Measurements from ENCODE around the gene USP46. TPM values are rescaled to one million over a fixed set of nuclear protein-coding genes. Genes with fewer than 3 reads are reported as not detected.

USP46 gene
- total RNA-seq, 2 experiments from 2014 or later = 2.8 TPM

GRCh38 chr4:52554612-52555355 is 104.3 kb downstream of the USP46 start:
- Mint-ChIP-seq H3K27ac (no peak overlapping the region), H3K4me3 (no peak overlapping the region), H3K27me3 (peaks cover 8% of the 10 kb centered on the region), H3K36me3 (ENCODE audit: low read depth) (no peaks in the 10 kb centered on the region), H3K9me3 (no peaks in the 10 kb centered on the region), H3K4me1 (ENCODE audit: low read depth) (no peaks in the 10 kb centered on the region)
- ATAC-seq = no peak
- CTCF ChIA-PET = interaction anchor here (1.9 kb wide), 1 partner anchor 9 kb away, joined by 4 read pairs; no protein-coding TSS in a partner anchor
- TF ChIP-seq CTCF (IDR thresholded peaks at IDR 0.05) = no peak
- intact Hi-C loops (cut with micrococcal nuclease) = no loop called here
- POLR2A ChIA-PET = no interaction called here
- DNase-seq = no peak

DNA sequence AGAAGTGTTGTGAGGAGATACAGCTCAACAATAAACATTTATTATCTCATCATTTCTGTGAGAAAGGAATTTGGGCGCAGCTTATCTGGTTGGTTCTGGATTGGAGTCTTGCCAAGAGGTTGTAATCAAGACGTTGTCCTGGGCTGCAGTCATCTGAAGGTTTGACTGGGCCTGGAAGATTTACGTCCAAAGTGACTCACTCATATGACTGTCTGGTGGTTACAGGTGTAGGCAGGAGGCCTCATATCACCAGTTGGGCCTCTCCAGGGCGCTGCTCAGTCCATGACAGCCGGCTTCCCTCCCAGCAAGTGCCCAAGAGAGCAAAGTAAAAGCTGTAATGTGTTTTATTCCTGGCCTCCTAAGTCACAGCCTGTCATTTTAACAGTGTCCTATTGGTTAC is 106.3 kb downstream of the USP46 start:
- Mint-ChIP-seq H3K27me3 (peaks cover 8% of the 10 kb centered on the region), H3K36me3 (ENCODE audit: low read depth) (no peaks in the 10 kb centered on the region), H3K4me3 (no peak overlapping the region), H3K9me3 (no peaks in the 10 kb centered on the region), H3K27ac (no peak overlapping the region), H3K4me1 (ENCODE audit: low read depth) (no peaks in the 10 kb centered on the region)
- ChIA-PET POLR2A (no interaction called here), CTCF (interaction anchor here (1.1 to 1.5 kb wide), 2 partner anchors 7 to 12 kb away, joined by 3 to 5 read pairs; no protein-coding TSS in a partner anchor)
- intact Hi-C loops (cut with micrococcal nuclease) = no loop called here
- ATAC-seq (no peak), DNase-seq (no peak)
- TF ChIP-seq CTCF (IDR thresholded peaks at IDR 0.05) = no peak

- no peak for TF ChIP-seq CTCF (IDR thresholded peaks at IDR 0.05)
- POLR2A ChIA-PET = interaction anchor here (1.0 kb wide), 1 partner anchor 714 kb away, joined by 3 read pairs; no protein-coding TSS in a partner anchor
- H3K27ac Mint-ChIP-seq = no peak overlapping the region
- no peak overlapping the region for H3K4me3 Mint-ChIP-seq
- no peak for ATAC-seq
- no peaks in the 10 kb centered on the region for H3K4me1 Mint-ChIP-seq (ENCODE audit: low read depth)
- H3K36me3 Mint-ChIP-seq (ENCODE audit: low read depth) = no peaks in the 10 kb centered on the region
- no peaks in the 10 kb centered on the region for H3K9me3 Mint-ChIP-seq
- intact Hi-C loops (cut with micrococcal nuclease) = no loop called here
- CTCF ChIA-PET = no interaction called here
- DNase-seq = no peak
- H3K27me3 Mint-ChIP-seq = peaks cover 7% of the 10 kb centered on the region
Observed at GRCh38 chr4:52551487-52551886, 107.6 kb downstream of the USP46 start.

GRCh38 chr4:52550186-52550585 is 108.9 kb downstream of the USP46 start:
- no peak overlapping the region for H3K4me3 Mint-ChIP-seq
- POLR2A ChIA-PET = no interaction called here
- intact Hi-C loops (cut with micrococcal nuclease) = no loop called here
- no peak overlapping the region for H3K27ac Mint-ChIP-seq
- peaks cover 7% of the 10 kb centered on the region for H3K27me3 Mint-ChIP-seq
- DNase-seq = no peak
- no peak for ATAC-seq
- no peaks in the 10 kb centered on the region for H3K4me1 Mint-ChIP-seq (ENCODE audit: low read depth)
- no peaks in the 10 kb centered on the region for H3K9me3 Mint-ChIP-seq
- CTCF ChIA-PET = interaction anchor here (1.3 kb wide), 1 partner anchor 433 kb away, joined by 4 read pairs; no protein-coding TSS in a partner anchor
- H3K36me3 Mint-ChIP-seq (ENCODE audit: low read depth) = no peaks in the 10 kb centered on the region
- TF ChIP-seq CTCF (IDR thresholded peaks at IDR 0.05) = no peak

GRCh38 chr4:52548818-52549570 is 110.1 kb downstream of the USP46 start:
- H3K27ac Mint-ChIP-seq = no peak overlapping the region
- ATAC-seq = no peak

More at GRCh38 chr4:52548818-52549570, 110.1 kb downstream of the USP46 start:
- no peak for DNase-seq
- no peaks in the 10 kb centered on the region for H3K9me3 Mint-ChIP-seq
- POLR2A ChIA-PET = no interaction called here
- H3K4me1 Mint-ChIP-seq (ENCODE audit: low read depth) = no peaks in the 10 kb centered on the region
- H3K27me3 Mint-ChIP-seq = peaks cover 7% of the 10 kb centered on the region
- TF ChIP-seq CTCF (IDR thresholded peaks at IDR 0.05) = no peak
- no peak overlapping the region for H3K4me3 Mint-ChIP-seq
- H3K36me3 Mint-ChIP-seq (ENCODE audit: low read depth) = no peaks in the 10 kb centered on the region
- intact Hi-C loops (cut with micrococcal nuclease) = loop anchor here (5.0 to 10.0 kb wide), 2 partner anchors 113 to 436 kb away; no protein-coding TSS in a partner anchor
- CTCF ChIA-PET = interaction anchor here (1.3 kb wide), 1 partner anchor 434 kb away, joined by 4 read pairs; no protein-coding TSS in a partner anchor

Measured in activated CD8-positive, alpha-beta T cell treated with anti-CD3 and anti-CD28 coated beads for 36 hours (primary cell).